HepG2 (cell line): ENCODE data around the gene COA3. TPM values are rescaled to one million over a fixed set of nuclear protein-coding genes. Genes with fewer than 3 reads are reported as not detected.

ENCODE experiments used
- HOXA7 ChIP-seq: sonication (generic); formaldehyde crosslinking; IDR thresholded peaks from 2 replicates; pipeline ENCODE4 v1.8.1; 2022; ENCODE audit warnings: mild to moderate bottlenecking, missing genetic modification reagents, moderate library complexity
- JDP2 ChIP-seq: sonication (generic); formaldehyde crosslinking; IDR thresholded peaks from 2 replicates; pipeline ENCODE4 v1.8.1; 2022; ENCODE audit warnings: missing genetic modification reagents, borderline replicate concordance
- MAF1 ChIP-seq: sonication (generic); formaldehyde crosslinking; IDR thresholded peaks from 2 replicates; pipeline ENCODE4 v1.5.0; 2020; ENCODE audit warnings: missing genetic modification reagents, borderline replicate concordance
- NFYB ChIP-seq: sonication (generic); formaldehyde crosslinking; IDR thresholded peaks from 2 replicates; pipeline ENCODE4 v1.4.0; 2020; ENCODE audit warnings: missing genetic modification reagents
- NR2C2 ChIP-seq: sonication (generic); formaldehyde crosslinking; IDR thresholded peaks from 2 replicates; pipeline ENCODE4 v1.4.0; 2020; ENCODE audit warnings: missing genetic modification reagents, mild to moderate bottlenecking, moderate library complexity, borderline replicate concordance
- SRY ChIP-seq: sonication (generic); formaldehyde crosslinking; IDR thresholded peaks from 2 replicates; pipeline ENCODE4 v1.8.0; 2022; ENCODE audit warnings: mild to moderate bottlenecking, missing genetic modification reagents
- ZFP1 ChIP-seq: IDR thresholded peaks from 2 replicates; pipeline ENCODE4 v1.6.1; 2016
- ZNF367 ChIP-seq: sonication (generic); formaldehyde crosslinking; IDR thresholded peaks from 2 replicates; pipeline ENCODE4 v1.4.0; 2020; ENCODE audit warnings: missing genetic modification reagents, borderline replicate concordance
- ZNF720 ChIP-seq: sonication (generic); formaldehyde crosslinking; IDR thresholded peaks from 2 replicates; pipeline ENCODE4 v1.4.0; 2020; ENCODE audit warnings: missing genetic modification reagents
- ZNF772 ChIP-seq: sonication (generic); formaldehyde crosslinking; IDR thresholded peaks from 2 replicates; pipeline ENCODE4 v1.5.0; 2020; ENCODE audit warnings: mild to moderate bottlenecking, missing genetic modification reagents
- ZNF839 ChIP-seq: sonication (generic); formaldehyde crosslinking; IDR thresholded peaks from 2 replicates; pipeline ENCODE4 v1.4.0; 2020; ENCODE audit warnings: missing genetic modification reagents, mild to moderate bottlenecking, borderline replicate concordance
- polyA plus RNA-seq, 8 experiments: library from polyadenylated mRNA; depleted of rRNA in 3 of 8; stranded (reverse) in 7 of 8; unstranded in 1 of 8; fragments of >200 nt; fragmentation: Illumina TruSeq in 4 of 8; extraction: Trizol in 4 of 8; gene quantifications; 2 replicates each; pipeline versions ENCODE4 v1.2.1 to v1.2.3, GENCODE V29; 2011 to 2016; ENCODE audit warnings: low read depth in 4 of 8, missing spikeins in 1 of 8, mixed read lengths in 1 of 8; ENCODE audit not compliant: insufficient read depth in 1 of 8
- total RNA-seq, 5 experiments: library from RNA; depleted of rRNA; stranded (reverse); fragments of >200 nt; fragmentation: Illumina TruSeq; extraction: Trizol; gene quantifications; 2 replicates each; pipeline ENCODE4 v1.2.3, GENCODE V29; 2016; ENCODE audit warnings: low read depth in 1 of 5
- TF ChIP-seq, protein P1 (sequence below): sonication (generic); formaldehyde crosslinking; IDR thresholded peaks from 2 replicates; pipeline ENCODE4 v1.9.0; 2021; ENCODE audit warnings: missing genetic modification reagents, mild to moderate bottlenecking, borderline replicate concordance
- TF ChIP-seq, protein P2 (sequence below): sonication (generic); formaldehyde crosslinking; IDR thresholded peaks from 2 replicates; pipeline ENCODE4 v1.5.1; 2020; ENCODE audit warnings: mild to moderate bottlenecking, missing genetic modification reagents, borderline replicate concordance
- TF ChIP-seq, protein P3 (sequence below): sonication (generic); formaldehyde crosslinking; IDR thresholded peaks from 2 replicates; pipeline ENCODE4 v1.8.0; 2023; ENCODE audit warnings: mild to moderate bottlenecking, missing genetic modification reagents
- TF ChIP-seq, protein P4 (sequence below): sonication (generic); formaldehyde crosslinking; IDR thresholded peaks from 2 replicates; pipeline ENCODE4 v1.4.0; 2020; ENCODE audit warnings: missing genetic modification reagents, borderline replicate concordance
- TF ChIP-seq, protein P5 (sequence below): sonication (generic); formaldehyde crosslinking; IDR thresholded peaks from 2 replicates; pipeline ENCODE4 v1.4.0; 2020; ENCODE audit warnings: missing genetic modification reagents, borderline replicate concordance

Gene COA3
- total and polyA plus RNA-seq, 2 of the 13 experiments (the other 11 are each of a cell fraction or from before 2014, with no cell fraction given) = 133 to 202 TPM

DNA sequence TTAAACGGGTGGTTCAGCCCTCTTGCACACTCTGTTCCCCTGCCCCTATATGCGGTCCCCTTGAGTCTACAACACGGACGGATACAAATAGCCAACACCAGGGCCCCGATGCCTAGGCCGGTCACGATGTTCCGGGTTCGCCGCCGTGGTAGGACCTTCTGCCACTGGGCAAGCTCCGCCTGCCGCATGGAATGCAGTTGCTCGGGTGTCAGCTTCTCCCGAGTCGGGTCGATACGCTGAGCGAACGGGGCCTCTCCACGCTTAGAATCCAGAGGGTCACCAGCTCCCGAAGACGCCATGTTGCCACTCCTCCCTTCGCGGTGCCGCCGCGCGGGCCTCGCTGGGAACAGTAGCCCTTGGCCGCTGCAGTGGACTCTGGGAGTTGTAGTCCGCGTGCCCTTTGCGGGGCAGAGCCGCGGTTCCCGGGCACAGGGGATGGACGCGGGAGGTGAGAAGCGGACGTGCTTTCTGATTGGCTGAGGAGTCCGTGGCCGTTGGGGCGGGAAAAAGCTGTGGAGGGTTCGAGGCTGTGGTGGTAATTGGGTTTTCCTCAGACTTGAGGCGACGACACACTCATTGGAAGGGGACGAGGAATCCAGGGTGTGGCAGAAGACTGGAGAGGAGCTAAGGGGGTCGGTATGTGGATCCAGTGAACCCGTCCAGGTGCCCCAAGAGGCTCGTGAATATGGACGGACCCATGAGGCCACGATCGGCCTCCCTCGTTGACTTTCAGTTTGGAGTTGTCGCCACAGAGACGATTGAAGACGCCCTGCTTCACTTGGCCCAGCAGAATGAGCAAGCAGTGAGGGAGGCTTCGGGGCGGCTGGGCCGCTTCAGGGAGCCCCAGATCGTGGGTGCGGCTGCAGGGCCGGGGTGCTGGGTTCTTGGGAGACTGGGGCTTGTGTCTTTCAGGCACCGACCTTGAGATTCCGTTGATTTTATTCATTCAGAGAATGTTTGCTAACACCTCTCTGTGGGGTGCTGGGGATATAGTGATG is at the start of gene COA3, which contains the start of gene CNTD1 (continued):
- TF ChIP-seq, protein P1, sequence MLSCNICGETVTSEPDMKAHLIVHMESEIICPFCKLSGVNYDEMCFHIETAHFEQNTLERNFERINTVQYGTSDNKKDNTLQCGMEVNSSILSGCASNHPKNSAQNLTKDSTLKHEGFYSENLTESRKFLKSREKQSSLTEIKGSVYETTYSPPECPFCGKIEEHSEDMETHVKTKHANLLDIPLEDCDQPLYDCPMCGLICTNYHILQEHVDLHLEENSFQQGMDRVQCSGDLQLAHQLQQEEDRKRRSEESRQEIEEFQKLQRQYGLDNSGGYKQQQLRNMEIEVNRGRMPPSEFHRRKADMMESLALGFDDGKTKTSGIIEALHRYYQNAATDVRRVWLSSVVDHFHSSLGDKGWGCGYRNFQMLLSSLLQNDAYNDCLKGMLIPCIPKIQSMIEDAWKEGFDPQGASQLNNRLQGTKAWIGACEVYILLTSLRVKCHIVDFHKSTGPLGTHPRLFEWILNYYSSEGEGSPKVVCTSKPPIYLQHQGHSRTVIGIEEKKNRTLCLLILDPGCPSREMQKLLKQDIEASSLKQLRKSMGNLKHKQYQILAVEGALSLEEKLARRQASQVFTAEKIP (CRISPR knock-in tag) = no peak
- TF ChIP-seq, protein P2, sequence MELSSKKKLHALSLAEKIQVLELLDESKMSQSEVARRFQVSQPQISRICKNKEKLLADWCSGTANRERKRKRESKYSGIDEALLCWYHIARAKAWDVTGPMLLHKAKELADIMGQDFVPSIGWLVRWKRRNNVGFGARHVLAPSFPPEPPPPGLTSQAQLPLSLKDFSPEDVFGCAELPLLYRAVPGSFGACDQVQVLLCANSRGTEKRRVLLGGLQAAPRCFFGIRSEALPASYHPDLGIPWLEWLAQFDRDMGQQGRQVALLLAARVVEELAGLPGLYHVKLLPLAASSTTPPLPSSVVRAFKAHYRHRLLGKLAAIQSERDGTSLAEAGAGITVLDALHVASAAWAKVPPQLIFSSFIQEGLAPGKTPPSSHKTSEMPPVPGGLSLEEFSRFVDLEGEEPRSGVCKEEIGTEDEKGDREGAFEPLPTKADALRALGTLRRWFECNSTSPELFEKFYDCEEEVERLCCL (CRISPR knock-in tag) = peak; percentile 84
- TF ChIP-seq ZNF367 (CRISPR knock-in tag) = no peak
- TF ChIP-seq, protein P3, sequence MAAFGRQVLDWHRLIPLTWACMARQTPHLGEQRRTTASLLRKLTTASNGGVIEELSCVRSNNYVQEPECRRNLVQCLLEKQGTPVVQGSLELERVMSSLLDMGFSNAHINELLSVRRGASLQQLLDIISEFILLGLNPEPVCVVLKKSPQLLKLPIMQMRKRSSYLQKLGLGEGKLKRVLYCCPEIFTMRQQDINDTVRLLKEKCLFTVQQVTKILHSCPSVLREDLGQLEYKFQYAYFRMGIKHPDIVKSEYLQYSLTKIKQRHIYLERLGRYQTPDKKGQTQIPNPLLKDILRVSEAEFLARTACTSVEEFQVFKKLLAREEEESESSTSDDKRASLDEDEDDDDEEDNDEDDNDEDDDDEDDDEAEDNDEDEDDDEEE (CRISPR knock-in tag) = no peak
- peak; percentile 89 for TF ChIP-seq NFYB (CRISPR knock-in tag)
- peak; percentile 89; the same call in 1 of the 2 replicates for TF ChIP-seq ZFP1
- no peak for TF ChIP-seq ZNF720 (CRISPR knock-in tag)
- 0 out of 2 replicates have a peak, but pooled peaks have one; percentile 48 for TF ChIP-seq MAF1 (CRISPR knock-in tag)
- TF ChIP-seq NR2C2 (CRISPR knock-in tag) = peak; percentile 95
- no peak for TF ChIP-seq HOXA7
- TF ChIP-seq SRY (CRISPR knock-in tag) = peak; percentile 94; the same call in 1 of the 2 replicates
- TF ChIP-seq ZNF772 = peak; percentile 97
- TF ChIP-seq, protein P4, sequence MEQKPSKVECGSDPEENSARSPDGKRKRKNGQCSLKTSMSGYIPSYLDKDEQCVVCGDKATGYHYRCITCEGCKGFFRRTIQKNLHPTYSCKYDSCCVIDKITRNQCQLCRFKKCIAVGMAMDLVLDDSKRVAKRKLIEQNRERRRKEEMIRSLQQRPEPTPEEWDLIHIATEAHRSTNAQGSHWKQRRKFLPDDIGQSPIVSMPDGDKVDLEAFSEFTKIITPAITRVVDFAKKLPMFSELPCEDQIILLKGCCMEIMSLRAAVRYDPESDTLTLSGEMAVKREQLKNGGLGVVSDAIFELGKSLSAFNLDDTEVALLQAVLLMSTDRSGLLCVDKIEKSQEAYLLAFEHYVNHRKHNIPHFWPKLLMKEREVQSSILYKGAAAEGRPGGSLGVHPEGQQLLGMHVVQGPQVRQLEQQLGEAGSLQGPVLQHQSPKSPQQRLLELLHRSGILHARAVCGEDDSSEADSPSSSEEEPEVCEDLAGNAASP (CRISPR knock-in tag) = peak; percentile 57; the same call in 1 of the 2 replicates
- no peak for TF ChIP-seq JDP2
- TF ChIP-seq, protein P5, sequence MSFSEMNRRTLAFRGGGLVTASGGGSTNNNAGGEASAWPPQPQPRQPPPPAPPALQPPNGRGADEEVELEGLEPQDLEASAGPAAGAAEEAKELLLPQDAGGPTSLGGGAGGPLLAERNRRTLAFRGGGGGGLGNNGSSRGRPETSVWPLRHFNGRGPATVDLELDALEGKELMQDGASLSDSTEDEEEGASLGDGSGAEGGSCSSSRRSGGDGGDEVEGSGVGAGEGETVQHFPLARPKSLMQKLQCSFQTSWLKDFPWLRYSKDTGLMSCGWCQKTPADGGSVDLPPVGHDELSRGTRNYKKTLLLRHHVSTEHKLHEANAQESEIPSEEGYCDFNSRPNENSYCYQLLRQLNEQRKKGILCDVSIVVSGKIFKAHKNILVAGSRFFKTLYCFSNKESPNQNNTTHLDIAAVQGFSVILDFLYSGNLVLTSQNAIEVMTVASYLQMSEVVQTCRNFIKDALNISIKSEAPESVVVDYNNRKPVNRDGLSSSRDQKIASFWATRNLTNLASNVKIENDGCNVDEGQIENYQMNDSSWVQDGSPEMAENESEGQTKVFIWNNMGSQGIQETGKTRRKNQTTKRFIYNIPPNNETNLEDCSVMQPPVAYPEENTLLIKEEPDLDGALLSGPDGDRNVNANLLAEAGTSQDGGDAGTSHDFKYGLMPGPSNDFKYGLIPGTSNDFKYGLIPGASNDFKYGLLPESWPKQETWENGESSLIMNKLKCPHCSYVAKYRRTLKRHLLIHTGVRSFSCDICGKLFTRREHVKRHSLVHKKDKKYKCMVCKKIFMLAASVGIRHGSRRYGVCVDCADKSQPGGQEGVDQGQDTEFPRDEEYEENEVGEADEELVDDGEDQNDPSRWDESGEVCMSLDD (CRISPR knock-in tag) = 0 out of 2 replicates have a peak, but pooled peaks have one; percentile 55
- TF ChIP-seq ZNF839 (CRISPR knock-in tag) = peak; percentile 80; the same call in 1 of the 2 replicates
